Measurements from ENCODE around the gene GNS.

DNA sequence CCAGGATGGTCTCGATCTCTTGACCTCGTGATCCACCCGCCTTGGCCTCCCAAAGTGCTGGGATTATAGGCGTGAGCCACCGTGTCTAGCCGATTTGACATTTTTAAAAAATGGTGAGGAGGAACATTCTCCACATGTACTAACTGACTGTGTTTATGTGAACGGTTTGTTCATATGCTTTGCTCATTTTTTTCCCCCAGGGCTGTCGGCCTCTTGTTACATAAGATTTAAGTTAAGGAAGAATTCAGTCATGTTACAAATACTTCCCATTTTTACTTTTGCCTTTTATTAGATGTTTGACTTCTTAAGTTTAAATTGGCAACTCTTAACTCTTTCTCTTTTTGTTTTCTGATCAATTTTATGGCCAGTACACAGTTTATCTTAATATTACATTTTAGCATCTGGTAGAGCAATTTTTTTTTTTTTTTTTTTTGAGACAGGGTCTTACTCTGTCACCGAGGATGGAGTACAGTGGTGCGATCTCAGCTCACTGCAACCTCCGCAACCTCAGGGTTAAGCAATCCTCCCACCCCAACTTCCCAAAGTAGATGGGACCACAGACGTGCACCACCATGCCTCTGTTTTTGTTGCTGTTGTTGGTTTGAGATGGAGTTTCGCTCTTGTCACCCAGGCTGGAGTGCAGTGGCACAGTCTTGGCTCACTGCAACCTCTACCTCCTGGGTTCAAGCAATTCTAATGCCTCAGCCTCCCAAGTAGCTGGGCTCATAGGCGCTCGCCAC is 9.6 kb downstream of the GNS start:
- TF ChIP-seq CTCF (IDR thresholded peaks at IDR 0.05) = no peak
- no peak for TF ChIP-seq POLR2A (IDR thresholded peaks at IDR 0.05)
- no peak for TF ChIP-seq EP300 (IDR thresholded peaks at IDR 0.05)

Measured in ovary (tissue), 3 donors.